ENCODE results near the gene IQSEC1.

The IQSEC1 gene

GRCh38 chr3:12852201-12852600, 221.0 kb downstream of the IQSEC1 start:
- no peak for DNase-seq (ENCODE audit: low read depth)
- H3K4me3 ChIP-seq (ENCODE audit: low read depth, low read length) = no peak overlapping the region
- no peak for TF ChIP-seq CTCF (IDR thresholded peaks at IDR 0.05; ENCODE audit: insufficient read depth, low read depth, low read length, missing control alignments)

Measured in GM12865 (cell line).